Gastrocnemius medialis (tissue), 4 donors: ENCODE data around the gene GNAI1.

Experiments used
- POLR2A ChIP-seq, 2 donors: fragments of 450-650 bp; IDR thresholded peaks; one replicate each; pipeline ENCODE4 v1.6.1; 2017; ENCODE audit warnings: antibody characterized with exemption in 2 of 2, mild to moderate bottlenecking in 2 of 2, moderate library complexity in 2 of 2
- TF ChIP-seq, protein P1 (sequence below), 5 experiments: fragments of 450-650 bp in 3 of 5; fragments of 200-600 bp in 2 of 5; sonication (generic) in 2 of 5; IDR thresholded peaks in 4 of 5; conservative IDR thresholded peaks in 1 of 5; 1 replicate in 4 of 5; 2 replicates in 1 of 5; pipeline ENCODE4 v1.5.1; 2016 to 2019; ENCODE audit warnings: antibody characterized with exemption in 5 of 5, mild to moderate bottlenecking in 3 of 5, moderate library complexity in 3 of 5

DNA sequence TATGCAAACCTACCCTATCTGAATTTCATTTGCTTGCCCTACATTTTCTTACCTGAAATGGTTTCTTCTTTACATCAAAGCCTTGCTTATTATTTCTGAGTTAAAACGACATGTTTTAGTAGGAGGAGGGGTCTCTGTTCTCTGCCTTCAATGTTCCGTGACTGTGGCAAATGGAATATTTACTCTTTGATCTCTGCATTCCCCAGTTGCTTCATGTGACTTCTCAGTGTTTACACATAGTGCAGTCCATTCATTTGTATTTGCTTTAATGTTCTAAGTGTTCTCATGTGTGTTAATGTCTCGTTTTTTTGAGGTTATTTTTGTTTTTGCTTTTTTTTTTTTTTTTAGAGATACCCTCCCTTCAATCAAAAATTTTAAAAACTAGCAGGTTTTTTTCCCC lies 75.8 kb downstream of the GNAI1 start:
- TF ChIP-seq POLR2A (IDR thresholded peaks at IDR 0.05), result no peak
- TF ChIP-seq, protein P1, sequence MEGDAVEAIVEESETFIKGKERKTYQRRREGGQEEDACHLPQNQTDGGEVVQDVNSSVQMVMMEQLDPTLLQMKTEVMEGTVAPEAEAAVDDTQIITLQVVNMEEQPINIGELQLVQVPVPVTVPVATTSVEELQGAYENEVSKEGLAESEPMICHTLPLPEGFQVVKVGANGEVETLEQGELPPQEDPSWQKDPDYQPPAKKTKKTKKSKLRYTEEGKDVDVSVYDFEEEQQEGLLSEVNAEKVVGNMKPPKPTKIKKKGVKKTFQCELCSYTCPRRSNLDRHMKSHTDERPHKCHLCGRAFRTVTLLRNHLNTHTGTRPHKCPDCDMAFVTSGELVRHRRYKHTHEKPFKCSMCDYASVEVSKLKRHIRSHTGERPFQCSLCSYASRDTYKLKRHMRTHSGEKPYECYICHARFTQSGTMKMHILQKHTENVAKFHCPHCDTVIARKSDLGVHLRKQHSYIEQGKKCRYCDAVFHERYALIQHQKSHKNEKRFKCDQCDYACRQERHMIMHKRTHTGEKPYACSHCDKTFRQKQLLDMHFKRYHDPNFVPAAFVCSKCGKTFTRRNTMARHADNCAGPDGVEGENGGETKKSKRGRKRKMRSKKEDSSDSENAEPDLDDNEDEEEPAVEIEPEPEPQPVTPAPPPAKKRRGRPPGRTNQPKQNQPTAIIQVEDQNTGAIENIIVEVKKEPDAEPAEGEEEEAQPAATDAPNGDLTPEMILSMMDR (IDR thresholded peaks at IDR 0.05 in 4 of 5, conservative IDR thresholded peaks at IDR 0.05 in 1 of 5), result no peak
